Spleen (tissue), 11 donors: ENCODE results near the gene TNFAIP2. TPM values are rescaled to one million over a fixed set of nuclear protein-coding genes. Genes with fewer than 3 reads are reported as not detected.
"Not testable (repeated sequence)": the region's sequence is repeated elsewhere in the genome, so short reads cannot be mapped to it uniquely, and the experiment has no call there.

ENCODE experiments used
- DNase-seq: peaks from one replicate; pipeline ENCODE4 v3.0.0-alpha.2; 2020
- H3K27ac ChIP-seq, 8 donors: fragments of 200-600 bp; sonication (generic) in 7 of 8; 1 replicate in 4 of 8; 2 replicates in 4 of 8; pipeline versions ENCODE4 v1.5.0 to v1.8.0; 2016 to 2021; ENCODE audit warnings: inconsistent platforms in 4 of 8, mild to moderate bottlenecking in 4 of 8, moderate library complexity in 1 of 8
- H3K27me3 ChIP-seq, 7 donors: fragments of 200-600 bp; sonication (generic) in 6 of 7; replicated peaks in 1 of 7; 1 replicate in 4 of 7; 2 replicates in 3 of 7; pipeline versions ENCODE4 v1.5.0 to v1.8.0; 2016 to 2021; ENCODE audit warnings: inconsistent platforms in 3 of 7, mild to moderate bottlenecking in 1 of 7
- H3K36me3 ChIP-seq, 6 donors: fragments of 200-600 bp; sonication (generic) in 5 of 6; 1 replicate in 4 of 6; 2 replicates in 2 of 6; pipeline versions ENCODE4 v1.5.0 to v1.8.0; 2016 to 2021; ENCODE audit warnings: inconsistent platforms in 2 of 6
- H3K4me1 ChIP-seq, 6 donors: fragments of 200-600 bp; sonication (generic) in 5 of 6; 1 replicate in 3 of 6; 2 replicates in 3 of 6; pipeline versions ENCODE4 v1.5.0 to v1.8.0; 2016 to 2021; ENCODE audit warnings: inconsistent platforms in 3 of 6
- H3K4me3 ChIP-seq, 8 donors: fragments of 200-600 bp; sonication (generic) in 7 of 8; 1 replicate in 4 of 8; 2 replicates in 4 of 8; pipeline versions ENCODE4 v1.5.0 to v1.8.0; 2016 to 2021; ENCODE audit warnings: inconsistent platforms in 4 of 8, mild to moderate bottlenecking in 4 of 8, moderate library complexity in 2 of 8
- H3K9me3 ChIP-seq, 8 donors: fragments of 200-600 bp; sonication (generic) in 7 of 8; 1 replicate in 4 of 8; 2 replicates in 4 of 8; pipeline versions ENCODE4 v1.5.0 to v1.8.0; 2016 to 2021; ENCODE audit warnings: inconsistent platforms in 4 of 8
- CTCF ChIP-seq, 11 experiments: fragments of 200-600 bp in 7 of 11; fragments of 450-650 bp in 4 of 11; sonication (generic) in 4 of 11; IDR thresholded peaks in 8 of 11; conservative IDR thresholded peaks in 3 of 11; 1 replicate in 7 of 11; 2 replicates in 4 of 11; pipeline versions ENCODE4 v1.4.0 to v1.8.0; 2016 to 2021; ENCODE audit warnings: antibody characterized with exemption in 11 of 11, inconsistent platforms in 4 of 11, mild to moderate bottlenecking in 1 of 11
- POLR2A ChIP-seq, 3 donors: fragments of 450-650 bp; IDR thresholded peaks; one replicate each; pipeline ENCODE4 v1.5.1; 2017; ENCODE audit warnings: antibody characterized with exemption in 3 of 3, mild to moderate bottlenecking in 1 of 3
- POLR2AphosphoS5 ChIP-seq, 3 donors: sonication (generic); formaldehyde crosslinking; IDR thresholded peaks; one replicate each; pipeline ENCODE4 v1.5.1; 2017; ENCODE audit warnings: antibody characterized with exemption in 3 of 3
- WGBS, 5 donors: extraction: QIAGEN DNeasy Blood & Tissue Kit in 3 of 5; methylation state at CpG; one replicate each; pipeline versions ENCODE4 v1.1.5 to v1.1.7; 2013 to 2018; 5-methylcytosine and 5-hydroxymethylcytosine counted together
- intact Hi-C: fragments of 100-400 bp; cut with DNase I; formaldehyde crosslinking; loops from one replicate; pipeline ENCODE4 v1.15.0; 2023; ENCODE audit warnings: low total_unique reads
- polyA plus RNA-seq, 3 donors: library from polyadenylated mRNA; stranded (reverse); fragments of 200-250 nt; gene quantifications; one replicate each; pipeline ENCODE4 v1.2.1, GENCODE V29; 2013
- total RNA-seq, 7 donors: library from RNA; depleted of rRNA in 3 of 7; stranded (reverse); fragments of >200 nt in 3 of 7; fragmentation: NEBNext Ultra II Directional in 4 of 7; extraction: Animal tissue kit (Norgen Biotek cat#: 25700) in 4 of 7; gene quantifications; one replicate each; pipeline versions ENCODE4 v1.1.0 to v1.2.1, GENCODE V29; 2016 to 2021
- donor health status: healthy with polysubstance abuse.
- donor health status: DM: no; HTN: no; CAD: no; lungs with moderate emphysema.
- donor health status: DM: no; HTN: no; CAD: no.
- donor health status: Bipolar disorder and iron deficiency.
- donor health status: healthy.
- donor health status: DM: no; HTN: no; CAD: no.
- donor health status: DM: yes; HTN: yes; CAD: no.

The TNFAIP2 gene
- total and polyA plus RNA-seq, 10 donors = 90.2 to 410 (median 268) TPM

- peak overlapping the region in 7 of 8 donors; percentile 48 to 99 (median 69) for H3K27ac ChIP-seq
- WGBS, 5 donors = 89 to 96% (median 93%) methylated on average over 10 of the region's 10 CpGs
- intact Hi-C loops = no loop called here
- no peaks in the 10 kb centered on the region for H3K9me3 ChIP-seq
- DNase-seq = no peak
- TF ChIP-seq CTCF (IDR thresholded peaks at IDR 0.05 in 8 of 11, conservative IDR thresholded peaks at IDR 0.05 in 3 of 11) = no peak
- TF ChIP-seq POLR2A (IDR thresholded peaks at IDR 0.05) = no peak
- no peak overlapping the region for H3K4me3 ChIP-seq
- H3K27me3 ChIP-seq = peaks cover 0 to under 1% (median 0%) of the 10 kb centered on the region in 7 donors
- H3K4me1 ChIP-seq = peaks cover 26 to 100% (median 72%) of the 10 kb centered on the region in 6 donors
- H3K36me3 ChIP-seq = no peaks in the 10 kb centered on the region
Observed at GRCh38 chr14:103115845-103116572, 7.3 kb upstream of the TNFAIP2 start.

DNA sequence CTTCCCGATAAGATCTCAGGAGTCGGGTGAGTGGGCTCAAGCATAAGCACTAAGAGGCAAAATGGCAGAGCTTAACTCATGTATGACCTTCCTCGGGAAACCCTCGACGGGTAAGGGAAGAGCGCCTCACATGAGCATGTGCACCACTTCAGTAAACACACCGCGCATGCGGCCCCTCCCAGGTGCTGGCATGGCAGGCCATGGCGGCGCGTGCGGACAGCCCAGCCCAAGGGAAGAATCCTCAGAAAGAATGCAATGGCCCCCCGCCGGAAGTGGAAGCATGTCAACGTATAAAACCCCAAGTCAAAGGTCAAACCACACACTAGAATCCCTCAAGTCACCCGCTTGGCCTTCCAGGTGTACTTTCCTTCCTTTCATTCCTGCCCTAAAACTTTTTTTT, 6.6 kb upstream of the TNFAIP2 start:
- no peak for DNase-seq
- Histone ChIP-seq H3K27me3 (peaks cover 0 to 6% (median 0%) of the 10 kb centered on the region in 7 donors), H3K4me1 (peaks cover 26 to 100% (median 73%) of the 10 kb centered on the region in 6 donors), H3K9me3 (no peaks in the 10 kb centered on the region), H3K36me3 (no peaks in the 10 kb centered on the region), H3K27ac (peak overlapping the region in 3 of 8 donors; percentile 66 to 99 (median 69)), H3K4me3 (no peak overlapping the region)
- intact Hi-C loops = no loop called here
- WGBS, 5 donors = 82 to 92% (median 86%) methylated on average over 16 to 17 of the region's 17 CpGs
- TF ChIP-seq POLR2AphosphoS5 (IDR thresholded peaks at IDR 0.05) = peak in 1 of 3 donors; percentile 32
- no peak for TF ChIP-seq POLR2A (IDR thresholded peaks at IDR 0.05)

GRCh38 chr14:103117499-103117898, 5.8 kb upstream of the TNFAIP2 start:
- DNase-seq, H3K36me3 ChIP-seq, H3K9me3 ChIP-seq, H3K4me3 ChIP-seq, intact Hi-C loops: not testable (repeated sequence)
- peak overlapping the region in 7 of 8 donors; percentile 63 to 99 (median 95) for H3K27ac ChIP-seq
- WGBS, 5 donors = 90 to 96% (median 94%) methylated on average over 7 of the region's 7 CpGs
- H3K27me3 ChIP-seq = peaks cover 0 to 15% (median under 1%) of the 10 kb centered on the region in 7 donors
- H3K4me1 ChIP-seq = peaks cover 26 to 100% (median 73%) of the 10 kb centered on the region in 6 donors

DNA sequence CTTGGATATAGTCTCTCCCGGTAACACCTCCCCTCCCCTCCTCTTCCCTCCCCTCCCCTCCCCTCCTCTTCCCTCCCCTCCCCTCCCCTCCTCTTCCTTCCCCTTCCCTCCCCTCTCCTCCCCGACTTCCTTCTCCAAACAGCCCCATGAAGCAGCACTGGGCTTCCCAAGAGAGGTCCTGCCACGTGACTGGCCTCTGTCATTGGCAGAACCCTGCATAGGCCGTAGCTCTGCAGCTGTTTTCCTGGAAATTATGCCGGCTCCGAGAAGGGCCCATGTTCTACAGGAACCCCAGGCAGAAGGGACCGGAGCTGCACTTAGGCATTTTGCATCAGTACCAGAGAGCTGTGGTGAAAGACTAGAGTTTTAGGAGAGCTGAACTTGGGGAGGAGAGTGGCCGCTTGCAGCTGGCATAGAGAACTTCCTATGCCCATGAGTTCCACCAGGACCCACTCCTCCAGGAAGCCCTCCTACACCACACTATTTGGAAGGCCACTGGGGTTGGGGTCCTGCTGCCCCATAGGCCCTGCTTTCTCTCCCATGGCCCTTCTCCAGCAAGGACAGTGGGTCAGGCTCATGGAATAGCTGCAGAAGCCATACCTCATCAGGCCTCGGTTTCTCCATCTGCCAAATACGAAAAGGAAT, 5.1 kb upstream of the TNFAIP2 start:
- peak overlapping the region in 1 of 8 donors; percentile 57 for H3K4me3 ChIP-seq
- H3K36me3 ChIP-seq = no peaks in the 10 kb centered on the region
- H3K4me1 ChIP-seq = peaks cover 32 to 100% (median 73%) of the 10 kb centered on the region in 6 donors
- DNase-seq = no peak
- intact Hi-C loops = no loop called here
- WGBS, 5 donors = 21 to 29% (median 24%) methylated on average over 8 to 10 of the region's 10 CpGs
- H3K27ac ChIP-seq = peak overlapping the region in 7 of 8 donors; percentile 83 to 99 (median 95)
- no peak for TF ChIP-seq CTCF (IDR thresholded peaks at IDR 0.05 in 8 of 11, conservative IDR thresholded peaks at IDR 0.05 in 3 of 11)
- peak in 2 of 3 donors; percentile 51 to 59 for TF ChIP-seq POLR2AphosphoS5 (IDR thresholded peaks at IDR 0.05)
- TF ChIP-seq POLR2A (IDR thresholded peaks at IDR 0.05) = no peak
- no peaks in the 10 kb centered on the region for H3K9me3 ChIP-seq
- H3K27me3 ChIP-seq = peaks cover 0 to 21% (median 7%) of the 10 kb centered on the region in 7 donors
